ENCODE measurements around the gene SAXO1. TPM values are rescaled to one million over a fixed set of nuclear protein-coding genes. Genes with fewer than 3 reads are reported as not detected.

SAXO1 gene
- total RNA-seq, 1 donor from 2014 or later: not detected

DNA sequence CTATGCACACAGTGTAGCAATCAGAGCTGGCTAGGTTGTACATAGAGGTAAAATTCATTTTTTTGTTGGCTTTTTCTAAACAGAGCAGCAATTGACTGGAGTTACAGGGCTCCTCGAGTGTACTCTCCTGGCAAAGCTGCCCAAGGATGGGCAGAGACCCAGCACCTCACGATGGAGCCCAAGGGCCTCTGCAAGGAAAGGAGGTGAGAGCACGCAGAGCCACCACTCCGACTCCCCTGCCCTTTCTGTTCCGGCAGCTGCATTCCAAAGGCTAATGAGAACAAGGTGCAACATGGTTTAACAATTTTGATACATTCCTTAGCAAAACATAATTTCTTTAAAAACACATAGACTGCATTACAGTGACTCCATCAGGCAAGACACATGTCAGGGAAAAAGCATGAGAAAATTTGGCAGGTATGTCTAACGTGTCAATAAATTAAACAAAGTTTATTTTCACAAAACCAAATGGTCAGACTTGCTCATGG is 47.5 kb downstream of the SAXO1 start:
- Mint-ChIP-seq H3K27me3 (ENCODE audit: unreplicated experiment) (peaks cover 2% of the 10 kb centered on the region), H3K36me3 (ENCODE audit: low read depth, unreplicated experiment) (no peaks in the 10 kb centered on the region), H3K4me3 (ENCODE audit: unreplicated experiment) (no peak overlapping the region), H3K9me3 (ENCODE audit: unreplicated experiment) (no peaks in the 10 kb centered on the region), H3K27ac (ENCODE audit: unreplicated experiment) (no peak overlapping the region), H3K4me1 (ENCODE audit: unreplicated experiment) (no peaks in the 10 kb centered on the region)
- TF ChIP-seq, protein P1, sequence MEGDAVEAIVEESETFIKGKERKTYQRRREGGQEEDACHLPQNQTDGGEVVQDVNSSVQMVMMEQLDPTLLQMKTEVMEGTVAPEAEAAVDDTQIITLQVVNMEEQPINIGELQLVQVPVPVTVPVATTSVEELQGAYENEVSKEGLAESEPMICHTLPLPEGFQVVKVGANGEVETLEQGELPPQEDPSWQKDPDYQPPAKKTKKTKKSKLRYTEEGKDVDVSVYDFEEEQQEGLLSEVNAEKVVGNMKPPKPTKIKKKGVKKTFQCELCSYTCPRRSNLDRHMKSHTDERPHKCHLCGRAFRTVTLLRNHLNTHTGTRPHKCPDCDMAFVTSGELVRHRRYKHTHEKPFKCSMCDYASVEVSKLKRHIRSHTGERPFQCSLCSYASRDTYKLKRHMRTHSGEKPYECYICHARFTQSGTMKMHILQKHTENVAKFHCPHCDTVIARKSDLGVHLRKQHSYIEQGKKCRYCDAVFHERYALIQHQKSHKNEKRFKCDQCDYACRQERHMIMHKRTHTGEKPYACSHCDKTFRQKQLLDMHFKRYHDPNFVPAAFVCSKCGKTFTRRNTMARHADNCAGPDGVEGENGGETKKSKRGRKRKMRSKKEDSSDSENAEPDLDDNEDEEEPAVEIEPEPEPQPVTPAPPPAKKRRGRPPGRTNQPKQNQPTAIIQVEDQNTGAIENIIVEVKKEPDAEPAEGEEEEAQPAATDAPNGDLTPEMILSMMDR (IDR thresholded peaks at IDR 0.05; ENCODE audit: unreplicated experiment): no peak
- no peak for DNase-seq (ENCODE audit: low spot score)

- H3K27me3 Mint-ChIP-seq (ENCODE audit: unreplicated experiment): peaks cover 2% of the 10 kb centered on the region
These were observed 50.8 kb downstream of the SAXO1 start for GRCh38 chr9:18982262-18982620.

DNA sequence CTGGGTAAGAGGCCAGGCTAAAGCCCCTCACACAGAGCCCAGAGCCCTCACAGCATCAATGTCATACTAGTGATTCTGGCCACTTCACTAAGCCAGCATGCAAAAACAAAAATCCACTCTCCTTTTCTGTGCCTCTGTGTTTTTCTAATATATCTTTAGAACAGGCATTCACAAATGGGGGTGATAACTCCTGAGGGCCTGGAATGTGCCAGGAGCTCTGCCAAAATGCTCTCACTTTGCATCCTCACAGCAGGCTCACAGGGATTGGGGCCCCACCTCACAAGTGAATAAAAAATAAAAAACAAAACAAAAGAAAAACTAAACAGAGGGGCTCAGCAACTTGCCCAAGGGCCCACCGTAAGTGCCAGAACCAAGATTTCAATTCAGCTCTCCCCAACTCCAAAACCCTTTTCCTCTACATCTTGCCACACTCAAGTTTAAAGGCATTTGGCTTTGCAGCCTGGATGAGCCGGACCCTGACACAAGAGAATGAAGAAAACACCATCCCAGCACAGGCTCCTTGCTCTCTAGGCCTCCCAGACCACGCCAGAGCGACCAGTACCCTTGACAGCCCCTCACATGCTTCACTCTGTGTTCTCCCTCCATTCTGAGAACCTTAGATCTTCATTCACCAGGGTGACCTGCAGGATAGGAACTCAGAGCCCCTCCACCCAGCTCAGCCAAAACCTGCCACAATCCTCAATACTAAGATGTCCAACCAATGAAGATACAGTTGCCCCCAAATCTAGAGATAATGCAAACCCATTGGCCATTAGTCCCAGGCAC is 51.3 kb downstream of the SAXO1 start:
- Mint-ChIP-seq H3K4me1 (ENCODE audit: unreplicated experiment) (peaks cover 3% of the 10 kb centered on the region), H3K36me3 (ENCODE audit: low read depth, unreplicated experiment) (no peaks in the 10 kb centered on the region), H3K27me3 (ENCODE audit: unreplicated experiment) (peaks cover 2% of the 10 kb centered on the region), H3K9me3 (ENCODE audit: unreplicated experiment) (no peaks in the 10 kb centered on the region), H3K4me3 (ENCODE audit: unreplicated experiment) (no peak overlapping the region), H3K27ac (ENCODE audit: unreplicated experiment) (no peak overlapping the region)
- TF ChIP-seq, protein P1 (IDR thresholded peaks at IDR 0.05; ENCODE audit: unreplicated experiment): no peak
- DNase-seq (ENCODE audit: low spot score): no peak

More at GRCh38 chr9:18982262-18982620, 50.8 kb downstream of the SAXO1 start:
- H3K27ac Mint-ChIP-seq (ENCODE audit: unreplicated experiment): no peak overlapping the region
- TF ChIP-seq, protein P1 (IDR thresholded peaks at IDR 0.05; ENCODE audit: unreplicated experiment): no peak
- no peaks in the 10 kb centered on the region for H3K9me3 Mint-ChIP-seq (ENCODE audit: unreplicated experiment)
- peaks cover 3% of the 10 kb centered on the region for H3K4me1 Mint-ChIP-seq (ENCODE audit: unreplicated experiment)
- H3K4me3 Mint-ChIP-seq (ENCODE audit: unreplicated experiment): no peak overlapping the region
- no peaks in the 10 kb centered on the region for H3K36me3 Mint-ChIP-seq (ENCODE audit: low read depth, unreplicated experiment)
- no peak for DNase-seq (ENCODE audit: low spot score)

DNA sequence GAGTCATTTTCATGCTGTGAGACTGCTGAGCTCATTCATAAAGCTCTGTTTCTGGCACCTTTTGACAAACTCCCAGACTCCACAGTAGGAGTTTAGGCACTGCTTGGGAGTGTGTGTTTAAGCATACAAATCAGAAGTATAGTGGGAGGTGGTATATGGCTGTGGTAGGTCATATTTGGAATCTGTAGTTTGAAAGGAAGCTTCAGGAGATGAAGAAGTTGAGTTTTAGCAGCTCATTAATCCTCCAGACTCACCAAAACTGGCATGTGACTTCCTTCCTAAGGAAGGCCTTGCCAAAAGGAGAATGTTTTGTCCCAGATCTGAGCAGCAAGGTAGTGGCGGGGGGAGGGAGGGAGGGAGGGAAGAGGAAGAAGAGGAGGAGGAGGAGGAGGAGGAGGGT is 52.8 kb downstream of the SAXO1 start:
- peaks cover 3% of the 10 kb centered on the region for H3K4me1 Mint-ChIP-seq (ENCODE audit: unreplicated experiment)
- no peaks in the 10 kb centered on the region for H3K36me3 Mint-ChIP-seq (ENCODE audit: low read depth, unreplicated experiment)
- DNase-seq (ENCODE audit: low spot score): no peak
- TF ChIP-seq, protein P1 (IDR thresholded peaks at IDR 0.05; ENCODE audit: unreplicated experiment): no peak
- no peak overlapping the region for H3K4me3 Mint-ChIP-seq (ENCODE audit: unreplicated experiment)
- no peak overlapping the region for H3K27ac Mint-ChIP-seq (ENCODE audit: unreplicated experiment)
- H3K9me3 Mint-ChIP-seq (ENCODE audit: unreplicated experiment): no peaks in the 10 kb centered on the region
- peaks cover 2% of the 10 kb centered on the region for H3K27me3 Mint-ChIP-seq (ENCODE audit: unreplicated experiment)

DNA sequence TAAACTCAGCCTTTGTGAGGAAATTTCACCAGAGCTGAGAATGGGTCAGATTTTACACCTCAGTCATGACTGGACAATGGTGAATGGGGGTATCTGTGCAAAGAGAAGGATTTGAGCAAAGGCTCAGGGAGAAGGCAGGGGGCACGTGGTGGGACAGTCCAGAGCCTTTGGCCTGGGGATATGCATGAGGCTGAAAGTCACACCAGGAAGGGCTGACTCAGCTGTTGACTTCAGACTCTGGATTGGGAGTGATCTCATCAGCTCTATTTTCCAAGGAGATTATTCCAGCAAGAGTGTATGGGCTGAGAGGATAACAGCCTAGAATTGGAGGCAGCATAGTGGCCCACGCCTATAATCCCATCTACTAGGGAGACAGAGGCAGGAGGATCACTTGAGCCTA is 53.6 kb downstream of the SAXO1 start:
- peaks cover 2% of the 10 kb centered on the region for H3K27me3 Mint-ChIP-seq (ENCODE audit: unreplicated experiment)
- H3K36me3 Mint-ChIP-seq (ENCODE audit: low read depth, unreplicated experiment): no peaks in the 10 kb centered on the region
- peaks cover 3% of the 10 kb centered on the region for H3K4me1 Mint-ChIP-seq (ENCODE audit: unreplicated experiment)
- no peak for DNase-seq (ENCODE audit: low spot score)
- H3K9me3 Mint-ChIP-seq (ENCODE audit: unreplicated experiment): no peaks in the 10 kb centered on the region
- TF ChIP-seq, protein P1 (IDR thresholded peaks at IDR 0.05; ENCODE audit: unreplicated experiment): no peak
- no peak overlapping the region for H3K4me3 Mint-ChIP-seq (ENCODE audit: unreplicated experiment)
- no peak overlapping the region for H3K27ac Mint-ChIP-seq (ENCODE audit: unreplicated experiment)

All from endothelial cell (in vitro differentiated cells).